ENCODE measurements around the gene RAB25.

The RAB25 gene

GRCh38 chr1:156054500-156055280 lies 6.3 kb upstream of the RAB25 start, which contains the start of gene LAMTOR2 (continued):
- TF ChIP-seq ZSCAN18 (tag by site-specific recombination; IDR thresholded peaks at IDR 0.05), result 0 out of 2 replicates have a peak, but pooled peaks have one; percentile 21
- TF ChIP-seq ZNF274 (IDR thresholded peaks at IDR 0.05; ENCODE audit: low read length), result no peak
- no peak for TF ChIP-seq ZNF274 (tag by site-specific recombination; IDR thresholded peaks at IDR 0.05; ENCODE audit: borderline replicate concordance)
- peak; percentile 85 for TF ChIP-seq FEZF1 (tag by site-specific recombination; IDR thresholded peaks at IDR 0.05)
- peak; percentile 73 for TF ChIP-seq PATZ1 (tag by site-specific recombination; IDR thresholded peaks at IDR 0.05)
- TF ChIP-seq CTCF (tag by site-specific recombination; IDR thresholded peaks at IDR 0.05), result peak; percentile 10; the same call in 1 of the 2 replicates
- peak; percentile 97 for TF ChIP-seq PRDM10 (tag by site-specific recombination; IDR thresholded peaks at IDR 0.05)
- TF ChIP-seq ZSCAN5A (tag by site-specific recombination; IDR thresholded peaks at IDR 0.05), result peak; percentile 53
- no peak for TF ChIP-seq TSHZ1 (tag by site-specific recombination; IDR thresholded peaks at IDR 0.05; ENCODE audit: borderline replicate concordance)
- TF ChIP-seq ZNF266 (tag by site-specific recombination; IDR thresholded peaks at IDR 0.05; ENCODE audit: low read depth), result no peak
- peak; percentile 46; the same call in 1 of the 2 replicates for TF ChIP-seq ZNF366 (tag by site-specific recombination; conservative IDR thresholded peaks at IDR 0.05)
- no peak for TF ChIP-seq PRDM1 (tag by site-specific recombination; IDR thresholded peaks at IDR 0.05)
- TF ChIP-seq ZBTB10 (tag by site-specific recombination; IDR thresholded peaks at IDR 0.05), result peak; percentile 19
- TF ChIP-seq AEBP2 (tag by site-specific recombination; IDR thresholded peaks at IDR 0.05; ENCODE audit: borderline replicate concordance), result no peak
- TF ChIP-seq EGR2 (tag by site-specific recombination; IDR thresholded peaks at IDR 0.05; ENCODE audit: low read depth), result 0 out of 2 replicates have a peak, but pooled peaks have one; percentile 13
- TF ChIP-seq ZNF843 (tag by site-specific recombination; IDR thresholded peaks at IDR 0.05), result peak; percentile 63; the same call in 1 of the 2 replicates
- peak; percentile 97 for TF ChIP-seq ZBTB17 (tag by site-specific recombination; IDR thresholded peaks at IDR 0.05)
- TF ChIP-seq ZNF433 (tag by site-specific recombination; IDR thresholded peaks at IDR 0.05; ENCODE audit: low read depth), result no peak
- TF ChIP-seq KLF7 (tag by site-specific recombination; IDR thresholded peaks at IDR 0.05; ENCODE audit: borderline replicate concordance), result peak; percentile 65; the same call in 1 of the 2 replicates

All from HEK293 (cell line).